B cell (primary cell): Measurements from ENCODE around the gene USP48. TPM values are rescaled to one million over a fixed set of nuclear protein-coding genes. Genes with fewer than 3 reads are reported as not detected.

Source experiments
- ATAC-seq: fragments of 200-7000 bp; cut with Tn5 transposase; one replicate; pipeline ENCODE4 v1.10.0; 2021; ENCODE audit warnings: low read depth, mild to moderate bottlenecking, moderate number of reproducible peaks, moderate library complexity
- CTCF ChIA-PET: fragments of 350-600 bp; sonication (Branson Sonifier 250); formaldehyde crosslinking; loops from one replicate; lab custom pipeline; 2021; ENCODE audit warnings: antibody characterized with exemption, inconsistent platforms; lab: Charles Lee
- POLR2A ChIA-PET: fragments of 350-600 bp; sonication (Branson Sonifier 250); formaldehyde crosslinking; loops from one replicate; lab custom pipeline; 2021; ENCODE audit warnings: antibody characterized with exemption; lab: Charles Lee
- DNase-seq: peaks from one replicate; pipeline ENCODE4 v3.0.0; 2013
- H2AFZ ChIP-seq: 2 replicates; pipeline ENCODE4 v1.6.1; 2012; ENCODE audit warnings: mild to moderate bottlenecking, low read depth, low read length; ENCODE audit not compliant: insufficient read depth, poor library complexity, severe bottlenecking
- H3K27ac ChIP-seq, 2 donors: 1 replicate in 1 of 2; 2 replicates in 1 of 2; pipeline ENCODE4 v1.5.1; 2012 to 2013; ENCODE audit warnings: low read length in 2 of 2, mild to moderate bottlenecking in 2 of 2, moderate library complexity in 1 of 2
- H3K27me3 ChIP-seq, 4 experiments: fragments of 200-600 bp in 1 of 4; sonication (generic) in 1 of 4; replicated peaks in 1 of 4; 1 replicate in 2 of 4; 2 replicates in 2 of 4; pipeline versions ENCODE4 v1.6.1 to v1.7.0; 2013 to 2016; ENCODE audit warnings: low read length in 3 of 4, mild to moderate bottlenecking in 2 of 4, mixed read lengths in 1 of 4, moderate library complexity in 1 of 4; ENCODE audit not compliant: insufficient read depth in 4 of 4, control insufficient read depth in 3 of 4; ENCODE audit errors: control extremely low read depth in 1 of 4
- H3K36me3 ChIP-seq, 2 experiments: replicated peaks in 1 of 2; 1 replicate in 1 of 2; 2 replicates in 1 of 2; pipeline versions ENCODE4 v1.6.1 to v1.7.1; 2013; ENCODE audit warnings: low read length in 1 of 2; ENCODE audit not compliant: insufficient read depth in 2 of 2, control insufficient read depth in 1 of 2; ENCODE audit errors: control extremely low read depth in 1 of 2, extremely low read depth in 1 of 2
- H3K4me1 ChIP-seq, 2 donors: fragments of 200-600 bp in 1 of 2; sonication (generic) in 1 of 2; 1 replicate in 1 of 2; 2 replicates in 1 of 2; pipeline versions ENCODE4 v1.5.1 to v1.6.1; 2013 to 2017; ENCODE audit warnings: low read length in 2 of 2; ENCODE audit not compliant: control insufficient read depth in 2 of 2, insufficient read depth in 2 of 2
- H3K4me2 ChIP-seq: replicated peaks from 2 replicates; pipeline ENCODE3; 2012; ENCODE audit warnings: mild to moderate bottlenecking, low read depth, low read length; ENCODE audit not compliant: poor library complexity, severe bottlenecking
- H3K4me3 ChIP-seq, 5 experiments: fragments of 200-600 bp in 1 of 5; sonication (generic) in 1 of 5; 1 replicate in 3 of 5; 2 replicates in 2 of 5; pipeline versions ENCODE4 v1.5.1 to v1.7.0; 2011 to 2016; ENCODE audit warnings: low read length in 4 of 5, mild to moderate bottlenecking in 4 of 5, low read depth in 2 of 5, control low read depth in 1 of 5, moderate library complexity in 1 of 5; ENCODE audit not compliant: insufficient read depth in 1 of 5; ENCODE audit errors: control extremely low read depth in 1 of 5, extremely low read depth in 1 of 5
- H3K79me2 ChIP-seq: fragments of 200-600 bp; sonication (generic); one replicate; pipeline ENCODE4 v1.6.0; 2016; ENCODE audit warnings: low read length; ENCODE audit not compliant: control insufficient read depth, insufficient read depth
- H3K9ac ChIP-seq: fragments of 200-600 bp; sonication (generic); 2 replicates; pipeline ENCODE4 v1.6.1; 2017; ENCODE audit warnings: mild to moderate bottlenecking, low read length, moderate library complexity
- H3K9me3 ChIP-seq, 3 donors: one replicate each; pipeline versions ENCODE4 v1.6.1 to v1.7.1; 2013; ENCODE audit warnings: low read length in 2 of 3; ENCODE audit not compliant: control insufficient read depth in 2 of 3, insufficient read depth in 1 of 3; ENCODE audit errors: control extremely low read depth in 1 of 3
- H4K20me1 ChIP-seq: 2 replicates; pipeline ENCODE4 v1.6.0; 2012; ENCODE audit warnings: mild to moderate bottlenecking, low read length; ENCODE audit not compliant: insufficient read depth, control insufficient read depth, poor library complexity, severe bottlenecking
- H3K27ac Mint-ChIP-seq: one replicate; pipeline ENCODE4 v1.8.0; 2021; ENCODE audit warnings: mixed read lengths
- H3K27me3 Mint-ChIP-seq: one replicate; pipeline ENCODE4 v1.8.0; 2021; ENCODE audit warnings: mixed read lengths
- H3K4me1 Mint-ChIP-seq: one replicate; pipeline ENCODE4 v1.8.0; 2021; ENCODE audit warnings: mixed read lengths
- H3K4me3 Mint-ChIP-seq: one replicate; pipeline ENCODE4 v1.8.0; 2021; ENCODE audit warnings: mixed read lengths
- H3K9me3 Mint-ChIP-seq: one replicate; pipeline ENCODE4 v1.8.0; 2022; ENCODE audit warnings: mixed read lengths; ENCODE audit not compliant: insufficient read depth
- EZH2 ChIP-seq: IDR thresholded peaks from 2 replicates; pipeline ENCODE4 v1.6.1; 2012; ENCODE audit warnings: borderline replicate concordance, low read depth, mild to moderate bottlenecking, moderate library complexity, low read length; ENCODE audit not compliant: insufficient read depth, poor library complexity, severe bottlenecking
- WGBS: methylation state at CpG from one replicate; pipeline ENCODE4 v1.1.5; 2013; ENCODE audit warnings: missing lambda C conversion rate; ENCODE audit not compliant: insufficient coverage; 5-methylcytosine and 5-hydroxymethylcytosine counted together
- intact Hi-C: fragments of 100-400 bp; cut with micrococcal nuclease; formaldehyde crosslinking; loops from one replicate; pipeline ENCODE4 v1.10.0; 2022
- polyA plus RNA-seq: library from polyadenylated mRNA; depleted of rRNA; stranded (reverse); fragments of >200 nt; gene quantifications from 2 replicates; pipeline ENCODE4 v1.2.3, GENCODE V29; 2012
- total RNA-seq, 2 donors: library from RNA; stranded (reverse); fragments of 120-200 nt in 1 of 2; gene quantifications; 1 replicate in 1 of 2; 2 replicates in 1 of 2; pipeline versions ENCODE4 v1.2.3 to v1.2.4, GENCODE V29; 2013 to 2022
- TF ChIP-seq, protein P1 (sequence below): fragments of 200-600 bp; IDR thresholded peaks from one replicate; pipeline ENCODE4 v1.8.0; 2022; ENCODE audit warnings: antibody characterized with exemption, mild to moderate bottlenecking

The USP48 gene
- total and polyA plus RNA-seq, 2 donors (not counting 1 experiment from before 2014, with no cell fraction given), result 21.2 to 135 TPM

DNA sequence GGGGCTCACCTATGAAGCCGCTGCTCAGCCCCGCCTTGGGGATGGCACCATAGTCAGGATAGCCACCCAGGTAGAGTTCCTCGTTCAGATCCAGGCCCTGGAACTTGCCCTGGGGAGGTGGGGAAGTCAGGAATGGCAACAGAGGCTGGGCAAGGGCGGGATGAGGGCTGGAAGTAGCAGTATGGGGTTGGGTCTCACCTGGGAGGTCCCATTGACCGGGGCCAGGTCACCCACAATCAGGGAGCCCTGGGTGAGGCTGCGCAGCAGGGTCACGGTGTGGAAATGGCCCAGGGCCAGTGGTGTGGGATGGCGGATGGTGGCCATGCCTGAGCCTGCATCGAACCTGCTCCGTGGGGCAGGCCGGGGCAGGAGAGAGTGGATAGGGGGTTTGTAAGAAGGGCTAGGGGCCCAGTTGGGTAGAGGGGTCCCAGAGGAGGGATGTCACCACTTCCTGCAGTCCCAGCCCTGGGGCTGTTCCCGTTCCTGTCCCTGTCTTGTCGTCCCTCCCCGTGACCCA is 48.6 kb upstream of the USP48 start:
- H3K9me3 Mint-ChIP-seq, result peaks cover 10% of the 10 kb centered on the region
- H3K27me3 Mint-ChIP-seq, result no peaks in the 10 kb centered on the region
- WGBS, result 91% methylated on average over 14 of the region's 14 CpGs
- TF ChIP-seq EZH2, result no peak
- TF ChIP-seq, protein P1, sequence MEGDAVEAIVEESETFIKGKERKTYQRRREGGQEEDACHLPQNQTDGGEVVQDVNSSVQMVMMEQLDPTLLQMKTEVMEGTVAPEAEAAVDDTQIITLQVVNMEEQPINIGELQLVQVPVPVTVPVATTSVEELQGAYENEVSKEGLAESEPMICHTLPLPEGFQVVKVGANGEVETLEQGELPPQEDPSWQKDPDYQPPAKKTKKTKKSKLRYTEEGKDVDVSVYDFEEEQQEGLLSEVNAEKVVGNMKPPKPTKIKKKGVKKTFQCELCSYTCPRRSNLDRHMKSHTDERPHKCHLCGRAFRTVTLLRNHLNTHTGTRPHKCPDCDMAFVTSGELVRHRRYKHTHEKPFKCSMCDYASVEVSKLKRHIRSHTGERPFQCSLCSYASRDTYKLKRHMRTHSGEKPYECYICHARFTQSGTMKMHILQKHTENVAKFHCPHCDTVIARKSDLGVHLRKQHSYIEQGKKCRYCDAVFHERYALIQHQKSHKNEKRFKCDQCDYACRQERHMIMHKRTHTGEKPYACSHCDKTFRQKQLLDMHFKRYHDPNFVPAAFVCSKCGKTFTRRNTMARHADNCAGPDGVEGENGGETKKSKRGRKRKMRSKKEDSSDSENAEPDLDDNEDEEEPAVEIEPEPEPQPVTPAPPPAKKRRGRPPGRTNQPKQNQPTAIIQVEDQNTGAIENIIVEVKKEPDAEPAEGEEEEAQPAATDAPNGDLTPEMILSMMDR, result no peak
- H2AFZ ChIP-seq, result no peak overlapping the region
- H3K9me3 ChIP-seq, result peaks cover 0 to 30% (median 11%) of the 10 kb centered on the region in 3 donors
- peaks cover 0 to 2% of the 10 kb centered on the region in 2 experiments for H3K36me3 ChIP-seq
- no peak overlapping the region for H3K27ac ChIP-seq
- ATAC-seq (no peak), DNase-seq (no peak)
- no peaks in the 10 kb centered on the region for H3K27me3 ChIP-seq
- no peaks in the 10 kb centered on the region for H4K20me1 ChIP-seq
- no peaks in the 10 kb centered on the region for H3K4me1 ChIP-seq
- H3K4me3 Mint-ChIP-seq, result no peak overlapping the region
- no peak overlapping the region for H3K4me3 ChIP-seq
- H3K9ac ChIP-seq, result no peak overlapping the region
- no peaks in the 10 kb centered on the region for H3K79me2 ChIP-seq
- no peak overlapping the region for H3K27ac Mint-ChIP-seq
- H3K4me2 ChIP-seq, result no peak overlapping the region
- ChIA-PET CTCF (no interaction called here), POLR2A (no interaction called here)
- H3K4me1 Mint-ChIP-seq, result no peaks in the 10 kb centered on the region
- intact Hi-C loops, result no loop called here

GRCh38 chr1:21830792-21831453 is 48.0 kb upstream of the USP48 start:
- H3K4me1 Mint-ChIP-seq, result no peaks in the 10 kb centered on the region
- H3K4me3 Mint-ChIP-seq, result no peak overlapping the region
- H3K27me3 ChIP-seq, result no peaks in the 10 kb centered on the region
- 95% methylated on average over 18 of the region's 23 CpGs for whole genome bisulfite sequencing
- H3K27me3 Mint-ChIP-seq, result no peaks in the 10 kb centered on the region
- no peaks in the 10 kb centered on the region for H4K20me1 ChIP-seq
- H3K79me2 ChIP-seq, result no peaks in the 10 kb centered on the region
- peaks cover 0 to 30% (median 11%) of the 10 kb centered on the region in 3 donors for H3K9me3 ChIP-seq
- DNase-seq, result no peak
- H3K4me3 ChIP-seq, result no peak overlapping the region
- H3K36me3 ChIP-seq, result peaks cover 0 to 2% of the 10 kb centered on the region in 2 experiments
- ATAC-seq, result no peak
- ChIA-PET CTCF (no interaction called here), POLR2A (no interaction called here)
- H2AFZ ChIP-seq, result no peak overlapping the region
- H3K27ac ChIP-seq, result no peak overlapping the region
- H3K4me2 ChIP-seq, result no peak overlapping the region
- TF ChIP-seq, protein P1, result no peak
- TF ChIP-seq EZH2, result no peak
- no peak overlapping the region for H3K9ac ChIP-seq
- intact Hi-C loops, result no loop called here
- no peak overlapping the region for H3K27ac Mint-ChIP-seq
- H3K9me3 Mint-ChIP-seq, result peaks cover 10% of the 10 kb centered on the region
- no peaks in the 10 kb centered on the region for H3K4me1 ChIP-seq
